Stimulated activated CD8-positive, alpha-beta memory T cell treated with anti-CD3 and anti-CD28 coated beads, Interleukin-2, amount 100 ng/mL, for 1 hour (primary cell): ENCODE data around the gene WWC2.
"Not testable (repeated sequence)": the region's sequence is repeated elsewhere in the genome, so short reads cannot be mapped to it uniquely, and the experiment has no call there.

Experiments
- DNase-seq, 2 donors: peaks; one replicate each; pipeline ENCODE4 v3.0.0-alpha.2; 2020; ENCODE audit warnings: low read depth in 2 of 2

The WWC2 gene

DNA sequence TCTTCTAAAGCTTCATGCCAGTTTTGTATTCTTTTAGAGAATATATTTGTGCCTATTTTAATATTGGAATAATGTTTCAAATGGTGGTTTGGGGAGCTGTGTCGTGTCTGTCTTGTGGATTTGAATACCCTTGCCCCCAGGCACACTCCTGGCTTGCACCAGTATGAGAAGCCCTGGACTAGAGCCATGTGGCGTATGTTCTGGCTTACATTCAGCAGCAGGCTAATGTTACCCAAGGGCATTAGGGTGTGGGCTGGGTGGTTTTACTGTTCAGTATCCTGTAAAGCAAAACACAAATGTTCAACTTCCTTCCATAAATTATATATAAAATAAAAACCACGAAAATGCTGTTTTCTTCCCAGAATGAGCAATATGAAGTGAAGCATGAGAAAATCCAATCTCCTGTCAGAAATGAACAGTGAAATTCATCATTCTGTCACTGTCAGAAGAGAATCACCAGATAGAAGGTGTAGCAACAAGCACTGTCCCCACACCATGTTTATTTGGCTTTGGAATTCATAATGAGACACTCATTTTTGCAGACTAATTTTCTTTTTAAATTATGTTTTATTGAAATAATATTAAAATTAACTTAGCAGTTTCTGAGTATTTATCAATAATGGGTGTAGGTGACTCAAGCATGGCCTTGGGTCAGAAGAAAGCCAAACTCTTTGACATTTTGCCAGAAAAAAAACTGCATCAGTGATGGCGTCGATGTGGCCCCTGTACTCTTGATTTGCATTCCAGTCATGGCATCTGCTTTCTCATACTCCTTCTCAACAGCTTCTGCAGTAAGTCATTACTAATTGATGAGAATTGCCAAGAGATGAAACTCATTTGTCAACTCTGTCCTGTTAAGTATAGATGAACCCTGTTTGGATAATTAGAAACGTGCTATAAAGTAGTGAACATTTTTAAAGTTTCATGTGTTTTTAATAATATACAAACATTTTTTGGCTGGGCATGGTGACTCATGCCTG lies 43.8 kb downstream of the WWC2 start:
- DNase-seq, result no peak

DNA sequence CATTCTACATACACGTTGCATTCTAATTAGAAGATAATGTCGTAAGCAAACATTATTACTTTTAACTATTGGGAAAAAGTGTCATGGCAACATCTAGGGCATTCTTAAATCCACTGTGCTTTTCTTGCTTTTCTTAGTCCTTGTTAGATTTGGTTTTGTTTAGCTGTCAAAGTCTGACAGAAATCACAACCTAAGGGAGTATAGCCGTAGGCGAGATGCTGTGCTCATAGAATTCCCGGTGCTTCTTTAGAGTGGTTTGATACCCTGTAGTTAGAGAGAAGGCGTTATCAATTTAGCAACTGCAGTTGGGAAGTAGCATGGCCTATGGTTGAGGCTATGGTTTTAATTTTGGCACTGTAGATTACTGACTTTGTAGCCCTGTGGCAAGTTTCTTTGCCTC lies 45.7 kb downstream of the WWC2 start:
- no peak for DNase-seq

DNA sequence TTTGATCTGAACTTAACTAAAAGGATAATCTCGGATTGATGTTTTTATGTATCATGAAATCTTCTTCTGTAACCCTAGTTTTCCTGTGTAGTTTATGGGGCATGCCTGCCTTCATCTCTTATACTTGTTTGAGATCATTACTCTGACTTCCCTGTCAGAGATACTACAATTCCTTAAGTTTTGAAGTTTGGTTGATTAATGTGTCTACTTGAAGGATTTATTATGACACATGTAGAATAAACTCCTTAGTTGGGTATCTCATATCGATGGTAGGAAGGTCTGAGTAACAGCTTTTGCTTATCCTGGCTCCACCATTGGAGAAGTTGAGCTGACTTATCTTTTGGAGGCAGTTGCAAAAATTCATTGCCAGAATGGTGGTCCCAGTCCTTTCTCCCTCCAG lies 46.7 kb downstream of the WWC2 start:
- DNase-seq, result no peak

DNA sequence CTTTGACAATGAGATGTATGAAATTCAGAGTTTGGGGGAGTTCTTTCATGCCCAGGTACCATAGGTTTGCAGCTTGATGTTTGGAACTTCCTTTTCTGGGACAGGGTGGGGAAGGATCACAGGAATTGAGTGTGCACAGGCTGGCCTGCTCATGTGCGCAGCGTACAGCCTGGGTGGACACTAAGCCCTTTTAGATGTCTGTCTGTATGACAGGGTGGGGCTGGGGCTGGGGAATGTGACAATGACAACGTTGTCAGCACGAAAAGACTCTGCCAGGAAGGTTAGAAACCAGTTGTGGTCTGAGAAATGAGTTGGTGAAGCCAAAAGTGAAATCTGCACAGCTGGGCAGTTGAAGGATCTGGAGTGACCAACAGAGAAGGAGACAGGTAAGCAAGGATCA lies 47.4 kb downstream of the WWC2 start:
- no peak for DNase-seq

DNA sequence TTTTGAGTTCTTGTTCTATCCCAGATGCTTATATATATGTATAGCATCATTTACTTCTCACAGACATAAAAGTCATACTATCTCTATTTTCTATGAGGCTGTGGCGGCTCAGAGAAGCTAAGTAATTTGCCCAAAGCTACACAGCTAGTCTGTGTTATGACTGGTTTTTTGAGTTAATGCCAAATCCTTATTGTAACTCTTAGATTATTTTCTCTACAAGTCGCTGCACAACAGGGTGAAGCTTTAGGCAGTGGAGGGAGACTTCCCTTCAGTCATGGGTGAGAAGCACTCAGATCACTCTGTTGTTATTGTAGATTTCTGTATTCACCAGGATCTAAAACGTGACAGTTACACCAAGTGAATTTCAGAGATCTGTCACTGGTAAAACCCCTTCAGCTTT lies 48.1 kb downstream of the WWC2 start:
- no peak for DNase-seq

DNA sequence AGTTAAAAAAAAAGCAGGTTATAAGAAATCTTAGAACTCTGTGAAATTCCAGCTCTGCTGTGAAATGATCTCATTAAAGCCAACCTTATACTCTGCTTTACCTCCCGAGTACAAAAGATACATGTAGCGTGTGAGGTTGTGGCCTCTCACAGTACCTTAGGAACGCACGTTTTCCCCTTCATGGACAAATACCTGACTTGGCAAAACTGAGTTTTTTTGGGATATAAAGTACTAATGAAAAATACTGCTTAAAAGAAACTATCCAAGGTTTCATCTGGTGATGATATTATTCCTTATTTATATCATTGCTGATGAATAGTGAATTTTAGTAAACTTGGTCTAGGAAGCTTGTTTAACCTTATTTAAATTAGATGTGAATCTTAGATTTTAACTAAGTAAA lies 48.9 kb downstream of the WWC2 start:
- no peak for DNase-seq

DNA sequence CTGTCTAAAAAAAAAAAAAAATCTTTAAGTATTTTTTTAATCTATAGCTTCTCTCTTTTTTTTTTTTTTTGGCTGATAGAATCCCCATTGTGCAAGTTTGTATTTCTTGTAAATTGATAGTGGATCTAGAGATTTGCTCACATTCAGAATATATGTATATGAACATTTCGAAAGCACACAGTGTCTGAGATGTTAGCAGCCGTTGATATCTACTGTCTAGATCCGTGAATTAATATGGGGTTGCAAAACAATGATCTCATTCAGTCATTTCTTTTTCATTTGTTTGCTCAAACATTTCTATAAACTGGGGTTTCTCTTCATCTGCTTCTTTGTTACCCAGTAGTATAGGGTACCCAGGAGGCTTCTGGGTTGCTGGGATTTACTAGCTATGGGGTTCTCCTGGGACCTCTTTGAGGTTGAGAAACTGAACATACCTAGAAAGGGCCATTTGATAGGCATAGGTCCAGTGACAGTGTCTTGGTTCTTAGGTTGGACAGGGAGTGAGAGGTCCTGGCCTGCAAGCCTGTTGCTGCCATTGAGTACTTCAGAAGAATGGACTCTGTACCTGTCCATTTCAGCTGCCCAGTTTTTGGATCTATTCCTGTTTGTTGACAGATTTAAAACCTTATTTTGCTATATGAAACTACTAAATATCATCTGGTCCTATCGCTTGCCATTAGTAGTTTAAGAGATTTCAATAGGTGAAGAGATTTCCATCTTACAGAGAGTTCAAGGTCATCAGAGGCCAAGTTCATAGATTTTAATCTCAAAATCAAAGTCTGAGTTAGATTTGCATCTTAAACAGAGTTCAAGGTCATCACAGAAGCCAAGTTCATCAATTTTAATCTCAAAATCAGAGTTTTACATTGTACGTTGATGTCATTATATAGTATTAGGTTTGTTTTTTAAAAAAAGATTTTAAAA lies 50.8 kb downstream of the WWC2 start:
- no peak for DNase-seq

DNA sequence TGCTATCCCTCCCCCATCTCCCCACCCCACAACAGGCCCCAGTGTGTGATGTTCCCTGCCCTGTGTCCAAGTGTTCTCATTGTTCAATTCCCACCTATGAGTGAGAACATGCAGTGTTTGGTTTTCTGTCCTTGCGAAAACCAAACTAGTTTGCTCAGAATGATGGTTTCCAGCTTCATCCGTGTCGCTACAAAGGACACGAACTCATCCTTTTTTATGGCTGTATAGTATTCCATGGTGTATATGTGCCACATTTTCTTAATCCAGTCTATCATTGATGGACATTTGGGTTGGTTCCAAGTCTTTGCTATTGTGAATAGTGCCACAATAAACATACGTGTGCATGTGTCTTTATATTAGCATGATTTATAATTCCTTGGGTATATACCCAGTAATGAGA lies 51.6 kb downstream of the WWC2 start:
- DNase-seq, result not testable (repeated sequence)

DNA sequence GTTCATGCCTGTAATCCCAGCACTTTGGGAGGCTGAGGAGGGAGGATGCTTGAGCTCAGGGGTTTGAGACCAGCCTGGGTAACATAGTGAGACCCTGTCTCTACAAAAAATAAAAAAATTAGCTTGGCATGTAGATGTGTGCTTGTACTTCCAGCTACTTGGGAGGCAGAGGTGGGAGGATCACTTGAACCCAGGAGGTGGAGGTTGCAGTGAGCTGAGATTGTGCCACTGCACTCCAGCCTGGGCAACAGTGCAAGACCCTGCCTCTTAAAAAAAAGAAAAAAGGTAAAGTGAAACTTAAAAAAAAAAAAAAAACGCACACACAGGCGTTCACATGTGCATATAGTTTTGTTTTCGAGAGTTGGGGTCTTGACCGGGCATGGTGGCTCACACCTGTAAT lies 53.2 kb downstream of the WWC2 start:
- DNase-seq, result not testable (repeated sequence)

DNA sequence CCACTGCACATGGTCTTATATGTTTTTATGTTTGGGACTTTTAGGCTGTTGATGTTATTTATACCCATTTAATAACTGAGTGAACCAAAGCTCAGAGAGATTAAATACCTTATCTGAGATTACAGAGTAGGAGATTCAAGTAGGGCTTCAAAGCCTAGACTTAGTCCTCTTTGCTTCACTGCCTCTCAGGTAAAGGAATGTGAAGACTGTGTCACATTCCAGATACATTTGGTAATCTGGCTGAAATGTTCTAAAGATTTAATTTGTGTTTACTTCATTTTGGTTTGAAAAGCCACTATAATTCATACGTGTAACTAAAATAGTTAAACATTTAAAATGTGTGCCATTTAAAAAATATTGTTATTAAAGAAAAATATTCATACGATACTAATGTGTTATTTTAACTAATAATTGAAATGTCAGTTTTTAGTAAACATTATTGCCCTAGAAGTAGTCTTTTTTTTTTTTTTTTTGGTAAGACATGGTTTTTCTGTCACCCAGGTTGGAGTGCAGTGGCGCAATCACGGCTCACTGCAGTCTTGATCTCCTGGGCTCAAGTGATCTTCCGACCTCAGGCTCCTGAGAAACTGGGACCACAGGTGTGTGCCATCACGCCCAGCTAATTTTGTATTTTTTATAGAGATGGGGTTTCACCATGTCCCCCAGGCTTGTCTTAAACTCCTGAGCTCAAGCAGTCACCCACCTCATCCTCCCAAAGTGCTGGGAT lies 54.3 kb downstream of the WWC2 start:
- DNase-seq, result no peak

DNA sequence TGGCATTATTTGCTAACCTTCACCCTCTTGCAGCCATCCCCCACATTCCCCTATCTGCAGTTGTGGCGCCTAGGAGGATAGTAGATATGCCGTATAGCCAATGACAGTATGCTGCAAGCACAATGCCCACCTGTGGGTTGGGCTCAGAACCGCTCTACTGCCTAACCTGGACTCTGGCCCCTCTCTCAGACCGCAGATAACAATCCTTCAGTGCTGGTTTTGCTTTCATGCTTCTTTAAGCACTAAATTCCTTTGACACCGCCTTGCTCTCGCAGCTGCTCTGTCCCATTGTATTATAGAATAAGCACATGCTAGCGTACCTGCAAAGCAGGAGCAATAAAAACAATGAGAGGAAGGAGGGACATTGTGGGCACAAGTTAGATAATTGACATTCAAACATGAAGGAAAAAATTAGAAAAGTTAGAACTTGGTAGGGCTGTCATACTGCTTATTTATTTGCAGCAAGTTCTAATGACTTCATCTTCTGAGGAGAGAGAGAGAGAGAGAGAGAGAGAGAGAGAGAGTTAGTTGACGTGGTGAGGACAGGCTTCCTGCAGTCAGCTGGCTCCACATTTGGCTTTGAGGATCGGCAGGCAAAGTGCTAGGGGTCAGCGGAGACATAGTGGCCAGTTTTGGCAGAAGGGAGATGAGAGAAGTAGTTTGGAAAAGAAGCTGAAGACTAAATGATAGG lies 55.8 kb downstream of the WWC2 start:
- DNase-seq, result no peak

DNA sequence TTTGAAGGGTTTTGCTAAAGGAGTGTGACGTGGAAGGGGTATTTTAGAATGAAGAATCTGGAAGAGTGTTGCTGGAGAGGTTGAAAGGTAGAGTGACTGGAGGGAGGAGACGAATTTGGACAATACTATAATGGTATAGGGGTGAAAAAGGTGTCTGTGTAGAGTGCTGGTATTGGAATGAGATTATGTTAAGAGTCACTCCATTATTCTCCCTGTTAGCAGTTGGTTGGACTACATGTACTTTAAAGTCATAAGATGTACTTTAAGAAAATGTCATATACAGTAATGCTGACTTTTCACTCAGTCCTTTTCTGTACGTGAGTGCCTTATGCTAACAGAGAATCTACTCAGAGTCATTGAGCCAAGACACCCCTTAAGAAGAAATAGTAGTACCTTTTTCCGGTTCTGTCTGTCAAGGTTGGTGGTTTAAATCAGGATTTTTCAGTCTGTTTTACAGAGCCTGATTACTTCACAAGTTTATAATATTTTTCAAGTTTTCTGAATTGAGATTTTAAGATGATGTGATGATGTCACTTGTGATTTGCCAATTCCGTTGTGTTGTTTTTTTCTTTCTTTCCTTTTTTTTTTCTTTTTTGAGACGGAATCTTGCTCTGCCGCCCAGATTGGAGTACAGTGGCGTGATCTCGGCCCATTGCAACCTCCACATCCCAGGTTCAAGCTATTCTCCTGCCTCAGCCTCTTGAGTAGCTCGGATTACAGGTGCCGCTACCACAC lies 56.6 kb downstream of the WWC2 start:
- DNase-seq, result no peak

DNA sequence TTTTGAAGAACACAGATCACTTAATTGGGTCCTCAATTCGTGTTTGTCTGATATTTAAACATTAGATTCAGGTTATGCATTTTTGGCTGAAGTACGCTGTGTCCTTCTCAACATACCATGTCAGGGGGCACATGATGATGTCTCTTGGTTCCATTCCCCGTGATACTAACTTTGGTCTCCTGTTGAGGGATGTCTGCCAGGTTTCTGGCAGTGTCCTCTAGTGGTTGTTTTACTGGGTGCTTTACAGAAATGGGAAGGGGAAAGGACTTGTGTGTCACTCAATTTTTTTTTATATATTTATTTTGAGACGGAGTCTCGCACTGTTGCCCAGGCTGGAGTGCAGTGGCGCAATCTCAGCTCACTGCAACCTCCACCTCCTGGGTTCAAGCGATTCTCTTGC lies 58.2 kb downstream of the WWC2 start:
- DNase-seq, result no peak

DNA sequence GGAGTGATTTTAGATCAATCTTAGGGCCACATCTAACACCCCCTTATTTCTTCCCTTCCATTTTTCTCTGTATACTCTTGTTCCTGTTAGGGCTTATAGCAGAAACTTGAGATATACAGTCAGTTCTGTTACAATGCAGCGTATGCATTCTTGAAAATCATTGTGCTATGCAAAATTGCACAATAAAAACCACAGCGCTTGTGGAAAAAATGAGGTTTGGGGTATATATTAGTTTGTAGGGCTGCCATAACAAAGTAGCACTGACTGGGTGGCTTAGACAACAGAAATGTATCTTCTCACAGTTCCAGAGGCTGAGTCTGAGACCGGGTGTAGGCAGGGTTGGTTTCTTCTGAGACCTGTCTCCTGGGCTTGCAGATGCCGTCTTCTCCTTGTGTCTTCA lies 59.0 kb downstream of the WWC2 start:
- no peak for DNase-seq

DNA sequence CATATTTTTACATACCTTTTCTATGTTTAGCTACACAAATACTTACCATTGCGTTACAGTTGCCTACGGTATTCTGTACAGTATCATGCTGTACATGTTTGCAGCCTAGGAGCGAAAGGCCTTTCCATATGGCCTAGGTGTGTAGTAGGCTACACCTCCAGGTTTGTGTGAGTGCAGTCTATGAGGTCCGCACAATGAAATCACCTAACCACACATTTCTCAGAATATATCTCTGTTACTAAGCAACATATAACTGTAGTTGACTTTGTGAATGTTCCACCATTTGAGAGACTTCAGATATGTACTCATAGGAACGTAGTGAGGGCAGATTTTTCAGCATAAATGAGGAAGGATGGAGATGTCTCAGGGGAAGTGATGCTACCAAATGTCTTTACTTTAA lies 62.6 kb downstream of the WWC2 start:
- no peak for DNase-seq

DNA sequence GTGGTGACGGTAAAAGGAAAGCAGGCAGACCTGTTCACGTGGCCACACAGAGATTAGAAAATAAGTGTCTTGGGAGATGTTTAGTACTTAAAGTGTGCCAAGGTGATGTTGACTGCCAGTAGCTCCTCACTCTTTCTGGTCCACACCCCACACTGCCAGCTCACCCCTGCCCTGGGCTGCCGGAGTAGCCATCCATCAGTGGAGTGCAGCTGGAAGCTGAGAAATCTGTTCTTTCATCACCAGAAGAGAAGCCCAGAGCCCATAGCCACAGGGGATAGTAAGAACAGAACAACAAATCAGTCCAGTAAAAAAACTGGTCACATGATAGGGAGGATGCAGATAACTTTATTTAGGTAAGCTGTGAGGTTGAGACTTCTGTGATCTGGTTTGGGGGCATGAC lies 64.1 kb downstream of the WWC2 start:
- no peak for DNase-seq

DNA sequence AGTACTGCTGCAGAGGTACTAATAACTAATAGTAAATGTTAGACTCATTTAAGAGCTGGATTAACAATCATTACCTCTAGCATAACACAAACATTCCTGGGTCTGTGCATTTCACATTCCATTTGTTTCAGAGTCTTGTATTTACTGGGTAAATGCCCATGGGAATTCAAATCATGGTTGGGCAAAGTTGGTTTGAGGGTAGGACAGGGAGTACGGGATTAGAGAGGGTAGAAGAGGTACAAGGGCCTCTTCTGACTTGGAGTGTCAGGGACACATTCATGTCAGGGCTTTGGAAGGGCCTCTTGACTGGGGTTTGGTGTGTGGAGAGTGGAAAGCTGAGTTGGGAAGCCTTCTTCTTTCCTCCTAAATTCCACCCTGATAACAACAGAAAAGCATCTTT lies 65.9 kb downstream of the WWC2 start:
- no peak for DNase-seq

DNA sequence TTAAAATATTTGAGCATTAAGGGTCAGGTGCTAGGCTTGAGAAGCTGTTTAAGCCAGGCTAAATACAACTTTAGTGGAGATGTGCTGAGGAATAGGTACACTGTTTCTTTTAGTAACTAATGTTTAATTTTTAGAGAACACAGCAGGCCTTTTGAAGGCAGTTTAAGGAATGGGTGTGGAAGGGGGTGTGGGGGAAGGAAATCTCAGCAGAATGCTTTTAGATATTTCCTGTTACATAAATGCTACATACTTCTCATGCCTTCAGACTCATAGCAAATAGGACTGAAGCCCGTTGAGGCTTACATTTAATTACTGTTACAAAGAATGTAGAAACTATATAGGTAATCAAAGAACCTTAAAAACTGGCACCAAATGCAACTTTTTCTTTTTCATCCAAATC lies 66.3 kb downstream of the WWC2 start:
- no peak for DNase-seq

DNA sequence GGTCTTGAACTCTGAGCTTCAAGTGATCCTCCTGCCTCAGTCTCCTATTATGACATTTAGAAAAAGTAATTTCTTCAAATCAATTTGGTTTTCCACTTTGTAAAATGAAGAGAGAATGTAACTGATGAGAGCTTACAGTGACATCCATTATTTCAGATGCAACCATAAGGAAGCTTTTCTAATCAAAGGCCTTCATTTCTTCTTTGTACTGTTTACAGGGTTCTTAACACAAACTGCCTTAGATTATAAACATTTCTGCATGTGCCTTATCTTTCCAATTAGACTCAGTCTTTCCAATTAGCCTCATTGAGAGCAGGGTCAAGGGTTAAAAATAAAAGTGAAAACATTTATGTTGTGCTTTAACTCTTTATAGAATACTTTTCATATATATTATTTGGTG lies 71.8 kb downstream of the WWC2 start:
- no peak for DNase-seq

DNA sequence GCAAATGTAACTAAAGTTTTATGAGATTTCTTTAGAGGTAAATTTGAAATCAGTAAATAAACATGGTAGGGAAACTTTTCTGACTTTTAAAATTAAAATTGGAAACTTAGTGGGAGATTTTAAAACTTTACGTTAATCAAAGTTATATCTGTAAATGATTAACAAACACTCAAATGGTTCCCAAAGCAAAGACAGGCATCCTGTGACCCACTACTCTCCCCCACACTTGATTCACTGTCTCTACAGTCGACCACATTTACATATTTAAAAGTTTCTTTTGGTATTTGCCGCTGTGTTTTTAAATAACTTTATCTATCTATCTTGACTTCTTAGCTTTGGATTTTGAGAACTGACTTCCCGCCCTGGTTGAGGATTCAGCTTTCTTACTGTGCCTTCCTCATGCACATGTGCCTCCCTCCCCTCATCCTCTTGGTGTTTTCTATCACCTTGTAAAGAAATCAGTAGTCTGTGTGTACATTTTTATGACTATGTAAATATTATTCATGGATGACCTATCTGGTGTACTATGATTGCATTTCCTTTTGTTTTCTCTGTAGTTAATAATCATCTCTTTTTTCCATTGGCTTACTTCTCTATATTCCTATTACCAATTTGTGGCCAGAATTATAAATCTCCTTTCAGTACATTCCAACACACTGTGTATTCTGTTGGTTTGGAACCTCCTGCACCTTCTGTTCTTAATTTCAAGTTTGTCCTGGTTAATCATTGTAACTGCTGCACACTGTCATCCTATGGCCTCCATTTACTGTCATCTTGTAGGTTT lies 72.6 kb downstream of the WWC2 start:
- no peak for DNase-seq
